B cell (primary cell): ENCODE measurements around the gene ZNF280C. TPM values are rescaled to one million over a fixed set of nuclear protein-coding genes. Genes with fewer than 3 reads are reported as not detected.

ENCODE experiments used
- ATAC-seq: fragments of 200-7000 bp; cut with Tn5 transposase; one replicate; pipeline ENCODE4 v1.10.0; 2021; ENCODE audit warnings: low read depth, mild to moderate bottlenecking, moderate number of reproducible peaks, moderate library complexity
- CTCF ChIA-PET: fragments of 350-600 bp; sonication (Branson Sonifier 250); formaldehyde crosslinking; loops from one replicate; lab custom pipeline; 2021; ENCODE audit warnings: antibody characterized with exemption, inconsistent platforms; lab: Charles Lee
- POLR2A ChIA-PET: fragments of 350-600 bp; sonication (Branson Sonifier 250); formaldehyde crosslinking; loops from one replicate; lab custom pipeline; 2021; ENCODE audit warnings: antibody characterized with exemption; lab: Charles Lee
- DNase-seq: peaks from one replicate; pipeline ENCODE4 v3.0.0; 2013
- H2AFZ ChIP-seq: 2 replicates; pipeline ENCODE4 v1.6.1; 2012; ENCODE audit warnings: mild to moderate bottlenecking, low read depth, low read length; ENCODE audit not compliant: insufficient read depth, poor library complexity, severe bottlenecking
- H3K27ac ChIP-seq, 2 donors: 1 replicate in 1 of 2; 2 replicates in 1 of 2; pipeline ENCODE4 v1.5.1; 2012 to 2013; ENCODE audit warnings: low read length in 2 of 2, mild to moderate bottlenecking in 2 of 2, moderate library complexity in 1 of 2
- H3K27me3 ChIP-seq, 4 experiments: fragments of 200-600 bp in 1 of 4; sonication (generic) in 1 of 4; replicated peaks in 1 of 4; 1 replicate in 2 of 4; 2 replicates in 2 of 4; pipeline versions ENCODE4 v1.6.1 to v1.7.0; 2013 to 2016; ENCODE audit warnings: low read length in 3 of 4, mild to moderate bottlenecking in 2 of 4, mixed read lengths in 1 of 4, moderate library complexity in 1 of 4; ENCODE audit not compliant: insufficient read depth in 4 of 4, control insufficient read depth in 3 of 4; ENCODE audit errors: control extremely low read depth in 1 of 4
- H3K36me3 ChIP-seq, 2 experiments: replicated peaks in 1 of 2; 1 replicate in 1 of 2; 2 replicates in 1 of 2; pipeline versions ENCODE4 v1.6.1 to v1.7.1; 2013; ENCODE audit warnings: low read length in 1 of 2; ENCODE audit not compliant: insufficient read depth in 2 of 2, control insufficient read depth in 1 of 2; ENCODE audit errors: control extremely low read depth in 1 of 2, extremely low read depth in 1 of 2
- H3K4me1 ChIP-seq, 2 donors: fragments of 200-600 bp in 1 of 2; sonication (generic) in 1 of 2; 1 replicate in 1 of 2; 2 replicates in 1 of 2; pipeline versions ENCODE4 v1.5.1 to v1.6.1; 2013 to 2017; ENCODE audit warnings: low read length in 2 of 2; ENCODE audit not compliant: control insufficient read depth in 2 of 2, insufficient read depth in 2 of 2
- H3K4me2 ChIP-seq: replicated peaks from 2 replicates; pipeline ENCODE3; 2012; ENCODE audit warnings: mild to moderate bottlenecking, low read depth, low read length; ENCODE audit not compliant: poor library complexity, severe bottlenecking
- H3K4me3 ChIP-seq, 5 experiments: fragments of 200-600 bp in 1 of 5; sonication (generic) in 1 of 5; 1 replicate in 3 of 5; 2 replicates in 2 of 5; pipeline versions ENCODE4 v1.5.1 to v1.7.0; 2011 to 2016; ENCODE audit warnings: low read length in 4 of 5, mild to moderate bottlenecking in 4 of 5, low read depth in 2 of 5, control low read depth in 1 of 5, moderate library complexity in 1 of 5; ENCODE audit not compliant: insufficient read depth in 1 of 5; ENCODE audit errors: control extremely low read depth in 1 of 5, extremely low read depth in 1 of 5
- H3K79me2 ChIP-seq: fragments of 200-600 bp; sonication (generic); one replicate; pipeline ENCODE4 v1.6.0; 2016; ENCODE audit warnings: low read length; ENCODE audit not compliant: control insufficient read depth, insufficient read depth
- H3K9ac ChIP-seq: fragments of 200-600 bp; sonication (generic); 2 replicates; pipeline ENCODE4 v1.6.1; 2017; ENCODE audit warnings: mild to moderate bottlenecking, low read length, moderate library complexity
- H3K9me3 ChIP-seq, 3 donors: one replicate each; pipeline versions ENCODE4 v1.6.1 to v1.7.1; 2013; ENCODE audit warnings: low read length in 2 of 3; ENCODE audit not compliant: control insufficient read depth in 2 of 3, insufficient read depth in 1 of 3; ENCODE audit errors: control extremely low read depth in 1 of 3
- H4K20me1 ChIP-seq: 2 replicates; pipeline ENCODE4 v1.6.0; 2012; ENCODE audit warnings: mild to moderate bottlenecking, low read length; ENCODE audit not compliant: insufficient read depth, control insufficient read depth, poor library complexity, severe bottlenecking
- H3K27ac Mint-ChIP-seq: one replicate; pipeline ENCODE4 v1.8.0; 2021; ENCODE audit warnings: mixed read lengths
- H3K27me3 Mint-ChIP-seq: one replicate; pipeline ENCODE4 v1.8.0; 2021; ENCODE audit warnings: mixed read lengths
- H3K4me1 Mint-ChIP-seq: one replicate; pipeline ENCODE4 v1.8.0; 2021; ENCODE audit warnings: mixed read lengths
- H3K4me3 Mint-ChIP-seq: one replicate; pipeline ENCODE4 v1.8.0; 2021; ENCODE audit warnings: mixed read lengths
- H3K9me3 Mint-ChIP-seq: one replicate; pipeline ENCODE4 v1.8.0; 2022; ENCODE audit warnings: mixed read lengths; ENCODE audit not compliant: insufficient read depth
- EZH2 ChIP-seq: IDR thresholded peaks from 2 replicates; pipeline ENCODE4 v1.6.1; 2012; ENCODE audit warnings: borderline replicate concordance, low read depth, mild to moderate bottlenecking, moderate library complexity, low read length; ENCODE audit not compliant: insufficient read depth, poor library complexity, severe bottlenecking
- WGBS: methylation state at CpG from one replicate; pipeline ENCODE4 v1.1.5; 2013; ENCODE audit warnings: missing lambda C conversion rate; ENCODE audit not compliant: insufficient coverage; 5-methylcytosine and 5-hydroxymethylcytosine counted together
- intact Hi-C: fragments of 100-400 bp; cut with micrococcal nuclease; formaldehyde crosslinking; loops from one replicate; pipeline ENCODE4 v1.10.0; 2022
- polyA plus RNA-seq: library from polyadenylated mRNA; depleted of rRNA; stranded (reverse); fragments of >200 nt; gene quantifications from 2 replicates; pipeline ENCODE4 v1.2.3, GENCODE V29; 2012
- total RNA-seq, 2 donors: library from RNA; stranded (reverse); fragments of 120-200 nt in 1 of 2; gene quantifications; 1 replicate in 1 of 2; 2 replicates in 1 of 2; pipeline versions ENCODE4 v1.2.3 to v1.2.4, GENCODE V29; 2013 to 2022
- TF ChIP-seq, protein P1 (sequence below): fragments of 200-600 bp; IDR thresholded peaks from one replicate; pipeline ENCODE4 v1.8.0; 2022; ENCODE audit warnings: antibody characterized with exemption, mild to moderate bottlenecking

ZNF280C gene
- total and polyA plus RNA-seq, 2 donors (not counting 1 experiment from before 2014, with no cell fraction given), result 2.3 to 7.0 TPM

DNA sequence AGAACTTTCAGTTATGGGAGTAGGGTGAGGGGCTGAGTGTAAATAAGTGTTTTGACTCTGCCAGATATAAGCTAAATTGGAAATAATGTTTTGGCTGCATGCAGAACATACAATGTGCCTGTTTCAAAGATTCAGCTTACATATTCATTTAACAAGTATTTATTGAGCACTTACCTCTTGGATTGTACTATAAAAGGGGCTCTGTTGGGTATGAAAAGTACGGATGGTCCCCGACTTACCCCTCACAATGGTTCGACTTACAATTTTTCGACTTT lies 102.3 kb downstream of the ZNF280C start:
- H3K4me1 ChIP-seq, result peaks cover 13 to 21% of the 10 kb centered on the region in 2 donors
- peak overlapping the region; percentile 78 for H2AFZ ChIP-seq
- TF ChIP-seq, protein P1, sequence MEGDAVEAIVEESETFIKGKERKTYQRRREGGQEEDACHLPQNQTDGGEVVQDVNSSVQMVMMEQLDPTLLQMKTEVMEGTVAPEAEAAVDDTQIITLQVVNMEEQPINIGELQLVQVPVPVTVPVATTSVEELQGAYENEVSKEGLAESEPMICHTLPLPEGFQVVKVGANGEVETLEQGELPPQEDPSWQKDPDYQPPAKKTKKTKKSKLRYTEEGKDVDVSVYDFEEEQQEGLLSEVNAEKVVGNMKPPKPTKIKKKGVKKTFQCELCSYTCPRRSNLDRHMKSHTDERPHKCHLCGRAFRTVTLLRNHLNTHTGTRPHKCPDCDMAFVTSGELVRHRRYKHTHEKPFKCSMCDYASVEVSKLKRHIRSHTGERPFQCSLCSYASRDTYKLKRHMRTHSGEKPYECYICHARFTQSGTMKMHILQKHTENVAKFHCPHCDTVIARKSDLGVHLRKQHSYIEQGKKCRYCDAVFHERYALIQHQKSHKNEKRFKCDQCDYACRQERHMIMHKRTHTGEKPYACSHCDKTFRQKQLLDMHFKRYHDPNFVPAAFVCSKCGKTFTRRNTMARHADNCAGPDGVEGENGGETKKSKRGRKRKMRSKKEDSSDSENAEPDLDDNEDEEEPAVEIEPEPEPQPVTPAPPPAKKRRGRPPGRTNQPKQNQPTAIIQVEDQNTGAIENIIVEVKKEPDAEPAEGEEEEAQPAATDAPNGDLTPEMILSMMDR, result no peak
- no peak for TF ChIP-seq EZH2
- ChIA-PET POLR2A (no interaction called here), CTCF (interaction anchor here (1.2 kb wide), 1 partner anchor 27 kb away, joined by 3 read pairs; no protein-coding TSS in a partner anchor)
- peaks cover 0 to 2% of the 10 kb centered on the region in 2 experiments for H3K36me3 ChIP-seq
- H4K20me1 ChIP-seq, result no peaks in the 10 kb centered on the region
- peak overlapping the region; percentile 71 for H3K9ac ChIP-seq
- WGBS, result no CpG with 5 or more reads among the region's 4 CpGs
- H3K9me3 ChIP-seq, result no peaks in the 10 kb centered on the region
- H3K79me2 ChIP-seq, result peaks cover 13% of the 10 kb centered on the region
- Mint-ChIP-seq H3K4me1 (peaks cover 32% of the 10 kb centered on the region), H3K27ac (peak overlapping the region; percentile 96), H3K27me3 (no peaks in the 10 kb centered on the region), H3K9me3 (no peaks in the 10 kb centered on the region), H3K4me3 (peak overlapping the region; percentile 95)
- intact Hi-C loops, result loop anchor here (5.0 kb wide), 2 partner anchors 84 to 736 kb away; partner anchors contain the start of gene ENOX2
- DNase-seq, result no peak
- H3K4me3 ChIP-seq, result peak overlapping the region; percentile 61 to 76 (median 66)
- no peaks in the 10 kb centered on the region for H3K27me3 ChIP-seq
- peak overlapping the region; percentile 73 for H3K4me2 ChIP-seq
- H3K27ac ChIP-seq, result peak overlapping the region; percentile 54 to 77
- no peak for ATAC-seq

DNA sequence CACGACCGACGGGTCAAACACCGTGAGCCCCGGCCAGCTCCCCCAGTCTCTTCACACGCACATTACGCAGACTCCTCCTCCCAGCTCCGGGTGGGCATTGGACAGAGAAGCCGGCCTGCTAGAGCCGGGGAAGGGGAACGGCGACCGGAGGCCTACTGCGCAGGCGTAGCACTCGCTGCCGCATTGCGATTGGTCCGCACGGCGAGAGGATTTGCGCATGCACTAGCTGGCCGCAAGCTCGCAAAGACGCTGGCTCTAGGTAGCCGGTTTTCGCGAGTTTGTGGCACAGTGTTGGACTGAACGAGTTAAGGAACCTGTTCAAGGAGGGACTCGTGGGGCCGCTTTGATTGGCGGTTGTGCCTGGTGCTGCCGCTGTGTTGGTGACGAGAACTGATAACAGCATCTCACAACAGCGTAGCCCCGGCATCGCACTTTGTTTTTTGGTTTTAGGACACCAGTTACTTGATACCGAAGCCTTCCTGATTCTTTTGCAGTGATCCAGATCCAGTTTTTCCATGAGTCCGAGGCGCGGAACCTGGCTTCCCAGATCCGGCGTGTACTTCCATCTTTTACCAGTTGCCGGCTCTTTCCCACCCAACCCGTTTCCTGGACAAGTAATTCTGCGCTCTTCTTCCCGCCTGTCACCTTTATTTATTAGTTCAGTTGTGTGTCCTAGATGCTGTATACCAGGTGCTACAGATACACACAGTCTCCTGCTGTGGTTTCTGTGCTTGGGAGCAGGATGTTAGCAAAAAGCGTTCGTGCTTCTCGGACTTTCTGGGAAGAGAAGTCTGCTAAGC lies 102.8 kb downstream of the ZNF280C start, which contains the start of gene AIFM1:
AIFM1 (minus strand) TSS at position 139 of the 800 bp plus-strand sequence. CDS start 185 bp downstream, outside the sequence.
- no peaks in the 10 kb centered on the region for H3K9me3 ChIP-seq
- no peaks in the 10 kb centered on the region for H4K20me1 ChIP-seq
- peak within 1 kb of the TSS; percentile 95 for H3K4me3 Mint-ChIP-seq
- H3K27me3 Mint-ChIP-seq, result no peaks in the 10 kb centered on the region
- no peaks in the 10 kb centered on the region for H3K9me3 Mint-ChIP-seq
- POLR2A ChIA-PET, result interaction anchor here (0.9 to 1.1 kb wide), 3 partner anchors 10 to 235 kb away, joined by 3 to 4 read pairs (median 4); no protein-coding TSS in a partner anchor
- H2AFZ ChIP-seq, result peak within 1 kb of the TSS; percentile 78
- H3K27ac Mint-ChIP-seq, result peak within 1 kb of the TSS; percentile 96
- ATAC-seq, result peak; percentile 88
- H3K4me3 ChIP-seq, result peak within 1 kb of the TSS; percentile 61 to 76 (median 66)
- H3K79me2 ChIP-seq, result peaks cover 14% of the 10 kb centered on the region
- TF ChIP-seq, protein P1, result no peak
- TF ChIP-seq EZH2, result no peak
- WGBS, result 2% methylated on average over 37 of the region's 50 CpGs
- peak within 1 kb of the TSS; percentile 73 for H3K4me2 ChIP-seq
- H3K4me1 Mint-ChIP-seq, result peaks cover 31% of the 10 kb centered on the region
- H3K36me3 ChIP-seq, result peaks cover 0 to 2% of the 10 kb centered on the region in 2 experiments
- H3K9ac ChIP-seq, result peak within 1 kb of the TSS; percentile 71
- peak; percentile 92 for DNase-seq
- H3K4me1 ChIP-seq, result peaks cover 13 to 21% of the 10 kb centered on the region in 2 donors
- intact Hi-C loops, result loop anchor here (2.0 to 5.0 kb wide), 3 partner anchors 45 to 736 kb away; partner anchors contain the start of gene ENOX2
- peak within 1 kb of the TSS; percentile 54 to 77 for H3K27ac ChIP-seq
- CTCF ChIA-PET, result interaction anchor here (0.7 to 2.3 kb wide), 8 partner anchors 10 to 386 kb away, joined by 3 to 8 read pairs (median 4); partner anchors contain the start of gene SASH3
- no peaks in the 10 kb centered on the region for H3K27me3 ChIP-seq
